SK-N-MC (cell line): ENCODE measurements around the gene SP140.
"Not testable (repeated sequence)": the region's sequence is repeated elsewhere in the genome, so short reads cannot be mapped to it uniquely, and the experiment has no call there.

Experiments
- DNase-seq: peaks from one replicate; pipeline ENCODE4 v3.0.0-alpha.2; 2011; ENCODE audit warnings: low read depth, low spot score
- H3K27ac ChIP-seq: fragments of 200-600 bp; sonication (generic); 2 replicates; pipeline ENCODE4 v1.5.1; 2016; ENCODE audit warnings: mixed run types
- H3K36me3 ChIP-seq: fragments of 200-600 bp; sonication (generic); 2 replicates; pipeline ENCODE4 v1.6.1; 2017; ENCODE audit warnings: antibody characterized with exemption, low read length, mixed read lengths; ENCODE audit not compliant: insufficient read depth
- H3K4me3 ChIP-seq: fragments of 200-600 bp; sonication (generic); 2 replicates; pipeline ENCODE4 v1.5.1; 2016
- H3K9ac ChIP-seq: fragments of 200-600 bp; sonication (generic); 2 replicates; pipeline ENCODE4 v1.8.0; 2017; ENCODE audit warnings: mixed run types, mixed read lengths; ENCODE audit not compliant: insufficient read length
- H3K9me3 ChIP-seq: fragments of 200-600 bp; sonication (generic); 2 replicates; pipeline ENCODE4 v1.6.1; 2017; ENCODE audit warnings: low read depth, mild to moderate bottlenecking, antibody characterized with exemption, low read length, moderate library complexity, mixed read lengths
- EZH2 ChIP-seq: fragments of 200-600 bp; sonication (generic); IDR thresholded peaks from one replicate; pipeline ENCODE4 v1.6.1; 2017; ENCODE audit warnings: antibody characterized with exemption
- FOXP2 ChIP-seq: optimal IDR thresholded peaks from 2 replicates; pipeline ENCODE3; 2011; ENCODE audit warnings: mild to moderate bottlenecking, moderate library complexity; ENCODE audit not compliant: insufficient read depth; ENCODE audit errors: extremely low read length, control extremely low read depth
- POLR2AphosphoS5 ChIP-seq: IDR thresholded peaks from 2 replicates; pipeline ENCODE4 v1.6.1; 2012; ENCODE audit warnings: mild to moderate bottlenecking, low read depth, low read length, borderline replicate concordance

SP140 gene

GRCh38 chr2:230326453-230327417 is 101.2 kb downstream of the SP140 start, which contains the start of gene SP140L:
SP140L (plus strand) TSS chr2:230327193; CDS start chr2:230327270, 77 bp downstream.
- Histone ChIP-seq H3K9me3 (no peaks in the 10 kb centered on the region), H3K9ac (no peak within 1 kb of the TSS), H3K27ac (no peak within 1 kb of the TSS), H3K36me3 (no peaks in the 10 kb centered on the region), H3K4me3 (no peak within 1 kb of the TSS)
- TF ChIP-seq FOXP2 (no peak), EZH2 (no peak), POLR2AphosphoS5 (no peak)
- no peak for DNase-seq

GRCh38 chr2:230327418-230328154 is 102.0 kb downstream of the SP140 start:
- no peak for TF ChIP-seq EZH2
- TF ChIP-seq POLR2AphosphoS5, result no peak
- TF ChIP-seq FOXP2, result no peak
- no peaks in the 10 kb centered on the region for H3K36me3 ChIP-seq
- no peak overlapping the region for H3K27ac ChIP-seq
- no peaks in the 10 kb centered on the region for H3K9me3 ChIP-seq
- DNase-seq, result no peak
- no peak overlapping the region for H3K9ac ChIP-seq
- no peak overlapping the region for H3K4me3 ChIP-seq

- Histone ChIP-seq H3K9ac (no peak overlapping the region), H3K4me3 (no peak overlapping the region), H3K27ac (no peak overlapping the region)
Measured at GRCh38 chr2:230328155-230328458, 102.6 kb downstream of the SP140 start.

GRCh38 chr2:230329946-230330605 is 104.5 kb downstream of the SP140 start:
- TF ChIP-seq FOXP2 (no peak), EZH2 (no peak), POLR2AphosphoS5 (no peak)
- no peak overlapping the region for H3K4me3 ChIP-seq
- H3K9me3 ChIP-seq, result no peaks in the 10 kb centered on the region
- H3K36me3 ChIP-seq, result no peaks in the 10 kb centered on the region
- H3K27ac ChIP-seq, result no peak overlapping the region
- no peak for DNase-seq
- H3K9ac ChIP-seq, result no peak overlapping the region

More at GRCh38 chr2:230328155-230328458, 102.6 kb downstream of the SP140 start:
- no peak for DNase-seq
- Histone ChIP-seq H3K9me3 (no peaks in the 10 kb centered on the region), H3K36me3 (no peaks in the 10 kb centered on the region)
- TF ChIP-seq FOXP2 (no peak), POLR2AphosphoS5 (no peak), EZH2 (no peak)

GRCh38 chr2:230330725-230331124 is 105.2 kb downstream of the SP140 start:
- no peaks in the 10 kb centered on the region for H3K9me3 ChIP-seq
- DNase-seq, result no peak
- no peaks in the 10 kb centered on the region for H3K36me3 ChIP-seq
- TF ChIP-seq POLR2AphosphoS5, result no peak
- TF ChIP-seq FOXP2, result no peak
- no peak for TF ChIP-seq EZH2
- no peak overlapping the region for H3K27ac ChIP-seq
- no peak overlapping the region for H3K9ac ChIP-seq
- no peak overlapping the region for H3K4me3 ChIP-seq

- Histone ChIP-seq H3K4me3 (no peak overlapping the region), H3K27ac (no peak overlapping the region), H3K9ac (no peak overlapping the region), H3K36me3 (no peaks in the 10 kb centered on the region), H3K9me3 (no peaks in the 10 kb centered on the region)
- TF ChIP-seq EZH2, result no peak
- TF ChIP-seq POLR2AphosphoS5, result no peak
- DNase-seq, result no peak
Measured at GRCh38 chr2:230335461-230335863, 109.9 kb downstream of the SP140 start.

- Histone ChIP-seq H3K36me3 (no peaks in the 10 kb centered on the region), H3K4me3 (no peak overlapping the region), H3K9me3 (no peaks in the 10 kb centered on the region), H3K27ac (no peak overlapping the region), H3K9ac (no peak overlapping the region)
- DNase-seq, result no peak
- no peak for TF ChIP-seq POLR2AphosphoS5
- no peak for TF ChIP-seq EZH2
- TF ChIP-seq FOXP2, result no peak
Measured at GRCh38 chr2:230335864-230336506, 110.4 kb downstream of the SP140 start.

- not testable (repeated sequence) for H3K27ac ChIP-seq, H3K9me3 ChIP-seq, H3K9ac ChIP-seq, H3K36me3 ChIP-seq, H3K4me3 ChIP-seq, DNase-seq
Measured at GRCh38 chr2:230341936-230342528, 116.5 kb downstream of the SP140 start.

- DNase-seq, H3K9ac ChIP-seq, H3K27ac ChIP-seq, H3K4me3 ChIP-seq, H3K9me3 ChIP-seq, H3K36me3 ChIP-seq: not testable (repeated sequence)
Measured at GRCh38 chr2:230343041-230343624, 117.6 kb downstream of the SP140 start.
